ENCODE data around the gene OGFRL1. TPM values are rescaled to one million over a fixed set of nuclear protein-coding genes. Genes with fewer than 3 reads are reported as not detected.

OGFRL1 gene
- total RNA-seq, 1 experiment from 2014 or later: 8.0 TPM

GRCh38 chr6:71326611-71327010 is 38.0 kb downstream of the OGFRL1 start:
- BruUV-seq (replicated peaks): no TSS peak
- intact Hi-C loops (cut with micrococcal nuclease; ENCODE audit: unreplicated experiment): no loop called here
- H3K4me1 ChIP-seq (ENCODE audit: insufficient read depth, low read length, poor library complexity, severe bottlenecking): no peaks in the 10 kb centered on the region
- no peak for TF ChIP-seq EZH2 (IDR thresholded peaks at IDR 0.05; ENCODE audit: borderline replicate concordance, low read depth, low read length, poor library complexity, severe bottlenecking)
- no peak for TF ChIP-seq CTCF (conservative IDR thresholded peaks at IDR 0.05; ENCODE audit: low read depth, low read length)
- H3K4me3 ChIP-seq (ENCODE audit: low read depth, low read length, poor library complexity, severe bottlenecking): no peak overlapping the region
- H3K27me3 ChIP-seq (replicated peaks; ENCODE audit: insufficient read depth, low read depth, low read length, poor library complexity): no peaks in the 10 kb centered on the region
- H3K27ac ChIP-seq (ENCODE audit: low read depth, low read length, poor library complexity, severe bottlenecking): no peak overlapping the region
- no peaks in the 10 kb centered on the region for H3K9me3 ChIP-seq (ENCODE audit: low read depth, low read length, poor library complexity, severe bottlenecking)
- ChIA-PET CTCF (no interaction called here), POLR2A (ENCODE audit: low non-redundant PET) (no interaction called here)
- no peak for DNase-seq (ENCODE audit: low spot score)
- no peaks in the 10 kb centered on the region for H3K36me3 ChIP-seq (ENCODE audit: insufficient read depth, low read length, poor library complexity, severe bottlenecking)

GRCh38 chr6:71330501-71330900 is 41.9 kb downstream of the OGFRL1 start:
- ChIA-PET CTCF (no interaction called here), POLR2A (ENCODE audit: low non-redundant PET) (no interaction called here)
- H3K4me1 ChIP-seq (ENCODE audit: insufficient read depth, low read length, poor library complexity, severe bottlenecking): no peaks in the 10 kb centered on the region
- no peaks in the 10 kb centered on the region for H3K36me3 ChIP-seq (ENCODE audit: insufficient read depth, low read length, poor library complexity, severe bottlenecking)
- BruUV-seq (replicated peaks): no TSS peak
- no peaks in the 10 kb centered on the region for H3K9me3 ChIP-seq (ENCODE audit: low read depth, low read length, poor library complexity, severe bottlenecking)
- DNase-seq (ENCODE audit: low spot score): no peak
- H3K4me3 ChIP-seq (ENCODE audit: low read depth, low read length, poor library complexity, severe bottlenecking): no peak overlapping the region
- TF ChIP-seq CTCF (conservative IDR thresholded peaks at IDR 0.05; ENCODE audit: low read depth, low read length) (no peak), EZH2 (IDR thresholded peaks at IDR 0.05; ENCODE audit: borderline replicate concordance, low read depth, low read length, poor library complexity, severe bottlenecking) (no peak)
- intact Hi-C loops (cut with micrococcal nuclease; ENCODE audit: unreplicated experiment): no loop called here
- H3K27me3 ChIP-seq (replicated peaks; ENCODE audit: insufficient read depth, low read depth, low read length, poor library complexity): no peaks in the 10 kb centered on the region
- H3K27ac ChIP-seq (ENCODE audit: low read depth, low read length, poor library complexity, severe bottlenecking): no peak overlapping the region

GRCh38 chr6:71332012-71332411 is 43.4 kb downstream of the OGFRL1 start:
- no peak overlapping the region for H3K4me3 ChIP-seq (ENCODE audit: low read depth, low read length, poor library complexity, severe bottlenecking)
- no TSS peak for BruUV-seq (replicated peaks)
- POLR2A ChIA-PET (ENCODE audit: low non-redundant PET): no interaction called here
- TF ChIP-seq CTCF (conservative IDR thresholded peaks at IDR 0.05; ENCODE audit: low read depth, low read length) (no peak), EZH2 (IDR thresholded peaks at IDR 0.05; ENCODE audit: borderline replicate concordance, low read depth, low read length, poor library complexity, severe bottlenecking) (no peak)
- H3K9me3 ChIP-seq (ENCODE audit: low read depth, low read length, poor library complexity, severe bottlenecking): no peaks in the 10 kb centered on the region
- H3K36me3 ChIP-seq (ENCODE audit: insufficient read depth, low read length, poor library complexity, severe bottlenecking): no peaks in the 10 kb centered on the region
- no peaks in the 10 kb centered on the region for H3K4me1 ChIP-seq (ENCODE audit: insufficient read depth, low read length, poor library complexity, severe bottlenecking)
- CTCF ChIA-PET: no interaction called here
- no peak for DNase-seq (ENCODE audit: low spot score)
- intact Hi-C loops (cut with micrococcal nuclease; ENCODE audit: unreplicated experiment): no loop called here
- no peaks in the 10 kb centered on the region for H3K27me3 ChIP-seq (replicated peaks; ENCODE audit: insufficient read depth, low read depth, low read length, poor library complexity)
- no peak overlapping the region for H3K27ac ChIP-seq (ENCODE audit: low read depth, low read length, poor library complexity, severe bottlenecking)

All from A673 (cell line).